ENCODE results near the gene OTUB2.

GRCh38 chr14:93987815-93988476, 38.2 kb upstream of the OTUB2 start:
- TF ChIP-seq CTCF (IDR thresholded peaks at IDR 0.05) (no peak), POLR2A (IDR thresholded peaks at IDR 0.05) (no peak)
